Measurements from ENCODE around the gene TLCD1. TPM values are rescaled to one million over a fixed set of nuclear protein-coding genes. Genes with fewer than 3 reads are reported as not detected.

The TLCD1 gene
- total and polyA plus RNA-seq, 7 experiments from 2014 or later: 0.69 to 3.0 (median 0.79) TPM; not detected in 4

- Mint-ChIP-seq H3K9me3 (no peaks in the 10 kb centered on the region), H3K36me3 (peaks cover 0 to 6% (median 0%) of the 10 kb centered on the region in 5 donors), H3K27me3 (no peaks in the 10 kb centered on the region), H3K27ac (peak overlapping the region in 6 of 9 donors; percentile 24 to 76 (median 36)), H3K4me3 (peak overlapping the region in 1 of 10 donors; percentile 34), H3K4me1 (peaks cover 0 to 39% (median 21%) of the 10 kb centered on the region in 7 donors)
- Histone ChIP-seq H3K4me1 (ENCODE audit: control insufficient read depth in 2 of 2, insufficient read depth in 2 of 2, low read length in 2 of 2) (peaks cover 10 to 27% of the 10 kb centered on the region in 2 donors), H3K9me3 (ENCODE audit: control insufficient read depth in 2 of 3, low read length in 3 of 3) (no peaks in the 10 kb centered on the region), H3K4me3 (ENCODE audit: low read length) (no peak overlapping the region), H3K36me3 (ENCODE audit: control insufficient read depth in 2 of 3, insufficient read depth in 3 of 3, low read length in 3 of 3) (peaks cover 0 to 24% (median 0%) of the 10 kb centered on the region in 3 experiments), H3K27ac (ENCODE audit: low read depth, low read length) (no peak overlapping the region), H3K27me3 (ENCODE audit: control insufficient read depth in 2 of 2, insufficient read depth in 2 of 2, low read length in 2 of 2) (no peaks in the 10 kb centered on the region)
- ChIA-PET POLR2A (interaction anchor here (1.1 to 16.9 kb wide), 3 partner anchors 20 to 28 kb away, joined by 4 to 269 read pairs (median 8); partner anchors contain the start of genes NEK8, RPL23A and TLCD1), CTCF (interaction anchor here (0.6 to 14.7 kb wide), 4 partner anchors 9 to 84 kb away, joined by 3 to 331 read pairs (median 4); partner anchors contain the start of genes NEK8, RPL23A and TLCD1)
- DNase-seq (no peak), ATAC-seq (no peak)
- intact Hi-C loops (cut with micrococcal nuclease): no loop called here
Observed at GRCh38 chr17:28747801-28748750, 22.0 kb upstream of the TLCD1 start.

DNA sequence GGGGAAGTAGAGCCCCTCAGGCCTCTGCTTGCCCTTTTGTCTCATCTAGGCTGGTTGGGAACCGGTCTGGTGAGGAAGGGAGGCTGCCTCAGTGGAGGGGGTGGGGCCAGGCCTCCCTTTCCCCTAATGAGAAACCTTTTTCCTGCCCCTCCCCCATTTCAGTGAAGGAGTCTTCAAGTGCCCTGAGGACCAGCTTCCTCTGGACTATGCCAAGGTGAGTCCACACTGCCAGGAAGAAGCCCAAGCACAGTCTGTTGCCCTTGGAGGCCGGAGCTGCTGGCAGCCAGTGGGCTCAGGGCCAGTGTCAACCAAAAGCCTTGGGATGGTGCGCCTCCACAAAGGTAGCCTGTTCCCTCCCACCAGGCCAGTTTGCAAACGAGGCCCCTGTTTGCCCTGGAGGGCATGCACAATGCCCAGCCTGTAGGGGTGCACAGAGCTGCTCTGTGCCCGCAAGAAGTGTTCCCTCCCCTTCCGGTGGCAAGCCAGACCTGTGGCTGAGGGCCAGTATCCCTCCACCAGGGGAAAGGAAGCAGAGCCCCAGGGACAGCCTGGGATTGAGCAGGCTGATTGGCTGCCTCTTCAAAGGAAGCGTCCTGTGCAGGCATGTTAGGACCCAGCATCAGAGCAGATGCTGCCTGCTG lies 21.1 kb upstream of the TLCD1 start:
- Histone ChIP-seq H3K27me3 (ENCODE audit: control insufficient read depth in 2 of 2, insufficient read depth in 2 of 2, low read length in 2 of 2) (no peaks in the 10 kb centered on the region), H3K27ac (ENCODE audit: low read depth, low read length) (peak overlapping the region; percentile 25), H3K36me3 (ENCODE audit: control insufficient read depth in 2 of 3, insufficient read depth in 3 of 3, low read length in 3 of 3) (peaks cover 0 to 24% (median 0%) of the 10 kb centered on the region in 3 experiments), H3K4me3 (ENCODE audit: low read length) (no peak overlapping the region), H3K4me1 (ENCODE audit: control insufficient read depth in 2 of 2, insufficient read depth in 2 of 2, low read length in 2 of 2) (peaks cover 11 to 28% of the 10 kb centered on the region in 2 donors), H3K9me3 (ENCODE audit: control insufficient read depth in 2 of 3, low read length in 3 of 3) (no peaks in the 10 kb centered on the region)
- DNase-seq (no peak), ATAC-seq (no peak)
- peak overlapping the region in 3 of 9 donors; percentile 14 to 61 (median 42) for H3K27ac Mint-ChIP-seq
- intact Hi-C loops (cut with micrococcal nuclease): no loop called here
- H3K4me3 Mint-ChIP-seq: no peak overlapping the region
- peaks cover 0 to 6% (median 0%) of the 10 kb centered on the region in 5 donors for H3K36me3 Mint-ChIP-seq
- peaks cover 0 to 35% (median 18%) of the 10 kb centered on the region in 7 donors for H3K4me1 Mint-ChIP-seq
- POLR2A ChIA-PET: interaction anchor here (16.9 kb wide), 1 partner anchor 19 kb away, joined by 269 read pairs; the partner anchor contains the start of genes NEK8 and TLCD1
- no peaks in the 10 kb centered on the region for H3K9me3 Mint-ChIP-seq
- CTCF ChIA-PET: interaction anchor here (0.6 to 14.7 kb wide), 2 partner anchors 9 to 23 kb away, joined by 3 to 331 read pairs; partner anchors contain the start of genes NEK8, RPL23A and TLCD1
- H3K27me3 Mint-ChIP-seq: no peaks in the 10 kb centered on the region

GRCh38 chr17:28746611-28747050 lies 20.6 kb upstream of the TLCD1 start:
- peak overlapping the region in 7 of 10 donors; percentile 27 to 91 (median 57) for H3K4me3 Mint-ChIP-seq
- DNase-seq (no peak), ATAC-seq (no peak)
- Histone ChIP-seq H3K4me3 (ENCODE audit: low read length) (no peak overlapping the region), H3K27ac (ENCODE audit: low read depth, low read length) (peak overlapping the region; percentile 83), H3K27me3 (ENCODE audit: control insufficient read depth in 2 of 2, insufficient read depth in 2 of 2, low read length in 2 of 2) (no peaks in the 10 kb centered on the region), H3K4me1 (ENCODE audit: control insufficient read depth in 2 of 2, insufficient read depth in 2 of 2, low read length in 2 of 2) (peaks cover 11 to 28% of the 10 kb centered on the region in 2 donors), H3K36me3 (ENCODE audit: control insufficient read depth in 2 of 3, insufficient read depth in 3 of 3, low read length in 3 of 3) (peaks cover 0 to 24% (median 0%) of the 10 kb centered on the region in 3 experiments), H3K9me3 (ENCODE audit: control insufficient read depth in 2 of 3, low read length in 3 of 3) (no peaks in the 10 kb centered on the region)
- H3K27me3 Mint-ChIP-seq: no peaks in the 10 kb centered on the region
- ChIA-PET POLR2A (interaction anchor here (3.1 to 16.9 kb wide), 2 partner anchors 18 to 27 kb away, joined by 23 to 269 read pairs; partner anchors contain the start of genes NEK8, RPL23A and TLCD1), CTCF (interaction anchor here (14.7 kb wide), 1 partner anchor 22 kb away, joined by 331 read pairs; the partner anchor contains the start of genes NEK8, RPL23A and TLCD1)
- peak overlapping the region in 8 of 9 donors; percentile 33 to 93 (median 63) for H3K27ac Mint-ChIP-seq
- H3K9me3 Mint-ChIP-seq: no peaks in the 10 kb centered on the region
- intact Hi-C loops (cut with micrococcal nuclease): no loop called here
- peaks cover 0 to 38% (median 19%) of the 10 kb centered on the region in 7 donors for H3K4me1 Mint-ChIP-seq
- H3K36me3 Mint-ChIP-seq: peaks cover 0 to 6% (median 0%) of the 10 kb centered on the region in 5 donors

GRCh38 chr17:28745786-28746411 lies 19.9 kb upstream of the TLCD1 start:
- peak overlapping the region; percentile 36 to 94 (median 78) for H3K27ac Mint-ChIP-seq
- CTCF ChIA-PET: interaction anchor here (14.7 kb wide), 1 partner anchor 21 kb away, joined by 331 read pairs; the partner anchor contains the start of genes NEK8, RPL23A and TLCD1
- no peaks in the 10 kb centered on the region for H3K9me3 ChIP-seq (ENCODE audit: control insufficient read depth in 2 of 3, low read length in 3 of 3)
- no peak for ATAC-seq
- intact Hi-C loops (cut with micrococcal nuclease): loop anchor here in 1 of 2 donors (2.0 kb wide), 1 partner anchor 181 kb away; no protein-coding TSS in a partner anchor
- H3K27me3 ChIP-seq (ENCODE audit: control insufficient read depth in 2 of 2, insufficient read depth in 2 of 2, low read length in 2 of 2): no peaks in the 10 kb centered on the region
- H3K4me1 ChIP-seq (ENCODE audit: control insufficient read depth in 2 of 2, insufficient read depth in 2 of 2, low read length in 2 of 2): peaks cover 11 to 28% of the 10 kb centered on the region in 2 donors
- H3K4me1 Mint-ChIP-seq: peaks cover 0 to 43% (median 19%) of the 10 kb centered on the region in 7 donors
- peaks cover 0 to 7% (median 0%) of the 10 kb centered on the region in 5 donors for H3K36me3 Mint-ChIP-seq
- POLR2A ChIA-PET: interaction anchor here (0.6 to 16.9 kb wide), 6 partner anchors 18 to 204 kb away, joined by 3 to 269 read pairs (median 8); partner anchors contain the start of genes NEK8, PROCA1, RPL23A and TLCD1
- H3K9me3 Mint-ChIP-seq: no peaks in the 10 kb centered on the region
- H3K4me3 ChIP-seq (ENCODE audit: low read length): no peak overlapping the region
- no peaks in the 10 kb centered on the region for H3K27me3 Mint-ChIP-seq
- peak overlapping the region in 9 of 10 donors; percentile 57 to 94 (median 87) for H3K4me3 Mint-ChIP-seq
- no peak for DNase-seq
- H3K27ac ChIP-seq (ENCODE audit: low read depth, low read length): peak overlapping the region; percentile 83
- H3K36me3 ChIP-seq (ENCODE audit: control insufficient read depth in 2 of 3, insufficient read depth in 3 of 3, low read length in 3 of 3): peaks cover 0 to 24% (median 0%) of the 10 kb centered on the region in 3 experiments

DNA sequence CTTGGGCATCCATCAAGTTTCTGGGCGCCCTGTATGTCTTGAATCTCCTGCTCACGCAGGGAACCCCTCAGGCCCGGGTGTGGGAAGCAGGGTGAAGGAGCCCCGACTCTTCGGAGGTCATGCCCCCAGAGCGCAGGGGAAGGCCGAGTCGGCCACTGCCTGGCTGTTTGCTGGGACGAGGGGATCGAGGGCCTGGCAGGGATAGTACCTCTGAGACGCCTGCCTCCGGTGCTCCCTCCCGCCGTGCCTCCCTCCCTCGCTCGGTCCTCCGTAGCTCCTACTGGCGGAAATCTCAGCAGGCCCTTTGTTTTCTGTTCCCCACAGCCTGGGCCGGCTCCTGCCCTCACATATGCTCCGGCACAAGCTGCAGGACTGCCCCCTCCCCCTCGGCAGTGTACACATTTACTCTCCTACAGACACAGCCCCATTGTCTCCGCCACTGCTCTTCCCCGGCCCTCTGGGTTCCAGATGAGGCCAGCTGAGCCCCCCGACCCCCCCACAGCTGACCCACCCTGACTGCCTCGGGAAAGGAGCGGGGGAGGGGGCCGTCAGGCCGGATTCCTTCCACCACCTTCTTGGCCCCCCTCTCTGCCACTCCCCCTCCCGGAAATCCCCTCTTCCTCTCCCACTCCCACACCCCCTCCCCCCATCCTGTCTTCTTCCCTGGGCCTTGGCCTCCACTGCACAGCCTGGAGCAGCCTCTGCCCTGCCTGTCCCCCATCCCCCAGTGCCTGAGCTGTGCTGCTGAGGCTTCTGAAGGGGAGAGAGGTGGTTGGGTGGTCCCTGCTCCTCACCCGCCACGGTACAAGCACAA lies 19.1 kb upstream of the TLCD1 start:
- Histone ChIP-seq H3K9me3 (ENCODE audit: control insufficient read depth in 2 of 3, low read length in 3 of 3) (no peaks in the 10 kb centered on the region), H3K27ac (ENCODE audit: low read depth, low read length) (peak overlapping the region; percentile 83), H3K4me3 (ENCODE audit: low read length) (peak overlapping the region; percentile 82), H3K4me1 (ENCODE audit: control insufficient read depth in 2 of 2, insufficient read depth in 2 of 2, low read length in 2 of 2) (peaks cover 11 to 28% of the 10 kb centered on the region in 2 donors), H3K27me3 (ENCODE audit: control insufficient read depth in 2 of 2, insufficient read depth in 2 of 2, low read length in 2 of 2) (no peaks in the 10 kb centered on the region), H3K36me3 (ENCODE audit: control insufficient read depth in 2 of 3, insufficient read depth in 3 of 3, low read length in 3 of 3) (peaks cover 0 to 24% (median 0%) of the 10 kb centered on the region in 3 experiments)
- ChIA-PET CTCF (interaction anchor here (0.5 to 14.7 kb wide), 2 partner anchors 9 to 21 kb away, joined by 3 to 331 read pairs; partner anchors contain the start of genes NEK8, RPL23A and TLCD1), POLR2A (interaction anchor here (0.6 to 16.9 kb wide), 12 partner anchors 9 to 209 kb away, joined by 3 to 269 read pairs (median 3); partner anchors contain the start of genes NEK8, PHF12, PROCA1 and RPL23A)
- peak overlapping the region; percentile 78 to 95 (median 92) for H3K27ac Mint-ChIP-seq
- no peak for ATAC-seq
- peak in 7 of 9 donors; percentile 32 to 47 (median 37) for DNase-seq
- peaks cover 0 to 2% (median 0%) of the 10 kb centered on the region in 11 donors for H3K9me3 Mint-ChIP-seq
- peak overlapping the region; percentile 87 to 94 (median 91) for H3K4me3 Mint-ChIP-seq
- intact Hi-C loops (cut with micrococcal nuclease): loop anchor here (1.0 to 2.0 kb wide), 3 partner anchors 67 to 207 kb away; no protein-coding TSS in a partner anchor
- no peaks in the 10 kb centered on the region for H3K27me3 Mint-ChIP-seq
- H3K36me3 Mint-ChIP-seq: peaks cover 0 to 13% (median 0%) of the 10 kb centered on the region in 5 donors
- peaks cover 0 to 42% (median 19%) of the 10 kb centered on the region in 7 donors for H3K4me1 Mint-ChIP-seq
